HG03159 (cell line): Measurements from ENCODE around the gene GTSE1.

Experiments used
- ATAC-seq: cut with Tn5 transposase; IDR thresholded peaks from one replicate; pipeline ENCODE4 v1.9.1; 2021; ENCODE audit warnings: mild to moderate bottlenecking, moderate library complexity; ENCODE audit not compliant: unreplicated experiment

GTSE1 gene

GRCh38 chr22:46376908-46377524, 80.3 kb downstream of the GTSE1 start:
- ATAC-seq: no peak

GRCh38 chr22:46377525-46378425, 81.1 kb downstream of the GTSE1 start:
- no peak for ATAC-seq

GRCh38 chr22:46378426-46379065, 81.9 kb downstream of the GTSE1 start:
- no peak for ATAC-seq

- ATAC-seq: no peak
These were observed 82.6 kb downstream of the GTSE1 start for GRCh38 chr22:46379066-46379930.

- no peak for ATAC-seq
These were observed 83.4 kb downstream of the GTSE1 start for GRCh38 chr22:46380069-46380468.
